Measurements from ENCODE around the gene DGLUCY.

Gene DGLUCY

DNA sequence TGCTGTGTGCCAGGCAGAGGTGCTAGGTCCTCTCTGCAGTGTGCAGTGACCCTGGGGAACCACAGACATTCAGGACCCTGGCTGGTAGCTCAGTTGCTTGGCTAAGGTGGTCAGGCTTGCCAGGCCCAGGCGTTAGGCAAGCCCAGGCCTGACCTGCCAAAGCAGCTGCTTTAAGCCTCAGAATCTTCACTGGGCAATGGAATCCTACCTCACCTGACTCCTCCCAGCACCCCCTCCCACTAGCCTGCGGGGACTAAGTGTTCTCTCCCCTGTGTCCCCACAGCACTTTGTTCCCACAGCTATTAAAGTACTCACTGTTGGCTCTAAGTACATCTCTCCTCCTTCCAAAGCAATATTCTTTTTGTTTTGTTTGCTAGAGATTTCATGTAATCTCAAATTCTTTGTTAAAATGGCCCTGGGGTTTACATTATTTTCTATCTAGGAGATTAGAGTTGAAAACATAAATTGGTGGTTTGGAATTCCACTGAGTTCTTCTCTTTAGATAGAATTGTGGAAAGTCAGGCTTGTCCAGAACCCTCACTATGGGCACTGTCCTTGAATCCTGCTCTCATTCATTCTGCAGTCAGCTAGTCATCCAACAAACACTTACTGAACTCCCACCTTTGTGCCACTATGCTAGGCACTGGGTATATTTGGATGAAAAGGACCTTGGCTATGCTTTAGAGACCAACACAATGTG is 44.4 kb downstream of the DGLUCY start:
- no peaks in the 10 kb centered on the region for H3K9me3 Mint-ChIP-seq
- H3K27me3 Mint-ChIP-seq (ENCODE audit: low read depth): no peaks in the 10 kb centered on the region
- H3K4me1 Mint-ChIP-seq (ENCODE audit: low read depth): peaks cover 10% of the 10 kb centered on the region
- peaks cover 41% of the 10 kb centered on the region for H3K36me3 Mint-ChIP-seq (ENCODE audit: low read depth)
- no peak overlapping the region for H3K27ac Mint-ChIP-seq
- no peak overlapping the region for H3K4me3 Mint-ChIP-seq

DNA sequence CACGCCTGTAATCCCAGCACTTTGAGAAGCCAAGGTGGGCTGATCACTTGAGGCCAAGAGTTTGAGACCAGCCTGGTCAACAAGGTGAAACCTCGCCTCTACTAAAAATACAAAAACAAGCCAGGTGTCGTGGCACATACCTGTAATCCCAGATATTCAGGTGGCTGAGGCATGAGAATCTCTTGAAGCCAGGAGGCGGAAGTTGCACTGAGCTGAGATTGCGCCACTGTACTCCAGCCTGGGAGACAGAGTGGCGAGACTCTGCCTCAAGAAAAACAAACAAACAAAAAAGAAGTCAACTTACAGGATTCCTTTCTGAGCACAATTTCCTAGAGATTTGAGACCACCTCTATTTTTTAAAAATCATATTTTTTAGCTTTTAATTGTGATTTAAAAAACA is 45.3 kb downstream of the DGLUCY start:
- H3K36me3 Mint-ChIP-seq (ENCODE audit: low read depth): peaks cover 42% of the 10 kb centered on the region
- no peak overlapping the region for H3K4me3 Mint-ChIP-seq
- no peaks in the 10 kb centered on the region for H3K27me3 Mint-ChIP-seq (ENCODE audit: low read depth)
- no peak overlapping the region for H3K27ac Mint-ChIP-seq
- no peaks in the 10 kb centered on the region for H3K9me3 Mint-ChIP-seq
- H3K4me1 Mint-ChIP-seq (ENCODE audit: low read depth): peaks cover 6% of the 10 kb centered on the region

GRCh38 chr14:91159906-91160305 is 46.0 kb downstream of the DGLUCY start:
- no peaks in the 10 kb centered on the region for H3K9me3 Mint-ChIP-seq
- H3K27ac Mint-ChIP-seq: no peak overlapping the region
- peaks cover 5% of the 10 kb centered on the region for H3K4me1 Mint-ChIP-seq (ENCODE audit: low read depth)
- no peak overlapping the region for H3K4me3 Mint-ChIP-seq
- H3K27me3 Mint-ChIP-seq (ENCODE audit: low read depth): no peaks in the 10 kb centered on the region
- peaks cover 45% of the 10 kb centered on the region for H3K36me3 Mint-ChIP-seq (ENCODE audit: low read depth)

DNA sequence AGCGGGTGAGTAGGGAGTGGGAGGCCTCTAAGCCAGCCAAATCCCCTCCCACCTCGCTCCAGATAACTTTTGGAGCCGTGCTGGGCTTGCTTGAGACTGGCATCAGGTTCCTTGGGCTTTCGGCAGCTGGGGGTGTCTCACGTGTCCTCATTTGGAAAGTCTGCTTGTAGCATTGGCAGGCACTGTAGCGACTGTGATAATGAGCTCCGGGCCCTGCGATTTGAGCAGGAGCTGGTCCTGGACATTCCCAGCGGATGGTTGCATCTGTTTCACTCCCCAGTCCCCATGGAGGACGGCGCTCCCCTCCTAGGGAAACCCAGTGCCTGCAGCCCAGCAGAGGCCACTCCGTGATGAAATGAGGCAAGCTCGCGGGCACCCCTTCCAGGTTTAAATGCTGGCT is 49.4 kb downstream of the DGLUCY start:
- Mint-ChIP-seq H3K4me1 (ENCODE audit: low read depth) (peaks cover 1% of the 10 kb centered on the region), H3K4me3 (no peak overlapping the region), H3K9me3 (no peaks in the 10 kb centered on the region), H3K27me3 (ENCODE audit: low read depth) (no peaks in the 10 kb centered on the region), H3K36me3 (ENCODE audit: low read depth) (peaks cover 50% of the 10 kb centered on the region), H3K27ac (no peak overlapping the region)

DNA sequence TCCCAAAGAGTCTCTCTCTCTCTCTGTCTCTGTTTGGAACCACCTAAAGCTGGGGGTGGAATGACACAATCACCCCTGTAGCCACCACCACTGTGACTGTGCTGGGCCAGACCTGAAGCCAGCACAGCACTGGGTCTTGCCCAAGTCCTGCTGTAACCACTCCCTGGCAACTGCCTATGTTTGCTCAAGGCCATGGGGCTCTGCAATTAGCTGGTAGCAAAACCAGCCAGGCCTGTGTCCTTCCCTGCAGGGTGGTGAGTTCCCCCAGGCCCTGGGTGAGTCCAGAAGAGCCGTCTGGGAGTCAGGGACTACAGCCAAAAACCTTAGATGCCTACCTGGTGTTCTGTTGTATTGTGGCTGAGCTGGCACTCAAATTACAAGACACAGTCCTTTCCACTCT is 50.8 kb downstream of the DGLUCY start:
- Mint-ChIP-seq H3K27ac (no peak overlapping the region), H3K36me3 (ENCODE audit: low read depth) (peaks cover 44% of the 10 kb centered on the region), H3K9me3 (no peaks in the 10 kb centered on the region), H3K4me1 (ENCODE audit: low read depth) (peaks cover 1% of the 10 kb centered on the region), H3K27me3 (ENCODE audit: low read depth) (no peaks in the 10 kb centered on the region), H3K4me3 (no peak overlapping the region)

- H3K4me3 Mint-ChIP-seq: no peak overlapping the region
- H3K27me3 Mint-ChIP-seq (ENCODE audit: low read depth): no peaks in the 10 kb centered on the region
- peaks cover 1% of the 10 kb centered on the region for H3K4me1 Mint-ChIP-seq (ENCODE audit: low read depth)
- no peak overlapping the region for H3K27ac Mint-ChIP-seq
- H3K9me3 Mint-ChIP-seq: no peaks in the 10 kb centered on the region
- peaks cover 28% of the 10 kb centered on the region for H3K36me3 Mint-ChIP-seq (ENCODE audit: low read depth)
These were observed 53.5 kb downstream of the DGLUCY start for GRCh38 chr14:91167380-91167770.

DNA sequence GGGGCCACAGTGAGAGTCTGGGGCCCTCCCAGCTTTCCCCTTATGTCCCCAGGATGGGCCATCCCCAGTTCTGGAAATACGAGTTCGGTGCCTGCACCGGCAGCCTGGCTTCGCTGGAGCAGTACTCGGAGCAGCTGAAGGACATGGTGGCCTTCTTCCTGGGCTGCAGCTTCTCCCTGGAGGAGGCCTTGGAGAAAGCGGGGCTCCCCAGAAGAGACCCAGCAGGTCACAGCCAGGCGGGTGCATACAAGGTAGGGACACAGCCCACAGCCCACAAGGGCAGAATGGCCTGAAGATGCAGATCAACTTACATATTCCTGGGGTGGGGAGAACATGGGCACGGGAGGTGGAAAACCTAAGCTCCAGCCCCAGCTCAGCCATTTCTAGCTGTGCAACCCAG is 56.1 kb downstream of the DGLUCY start:
- Mint-ChIP-seq H3K4me3 (no peak overlapping the region), H3K27me3 (ENCODE audit: low read depth) (no peaks in the 10 kb centered on the region), H3K27ac (no peak overlapping the region), H3K36me3 (ENCODE audit: low read depth) (peaks cover 32% of the 10 kb centered on the region), H3K4me1 (ENCODE audit: low read depth) (peaks cover 5% of the 10 kb centered on the region), H3K9me3 (no peaks in the 10 kb centered on the region)

DNA sequence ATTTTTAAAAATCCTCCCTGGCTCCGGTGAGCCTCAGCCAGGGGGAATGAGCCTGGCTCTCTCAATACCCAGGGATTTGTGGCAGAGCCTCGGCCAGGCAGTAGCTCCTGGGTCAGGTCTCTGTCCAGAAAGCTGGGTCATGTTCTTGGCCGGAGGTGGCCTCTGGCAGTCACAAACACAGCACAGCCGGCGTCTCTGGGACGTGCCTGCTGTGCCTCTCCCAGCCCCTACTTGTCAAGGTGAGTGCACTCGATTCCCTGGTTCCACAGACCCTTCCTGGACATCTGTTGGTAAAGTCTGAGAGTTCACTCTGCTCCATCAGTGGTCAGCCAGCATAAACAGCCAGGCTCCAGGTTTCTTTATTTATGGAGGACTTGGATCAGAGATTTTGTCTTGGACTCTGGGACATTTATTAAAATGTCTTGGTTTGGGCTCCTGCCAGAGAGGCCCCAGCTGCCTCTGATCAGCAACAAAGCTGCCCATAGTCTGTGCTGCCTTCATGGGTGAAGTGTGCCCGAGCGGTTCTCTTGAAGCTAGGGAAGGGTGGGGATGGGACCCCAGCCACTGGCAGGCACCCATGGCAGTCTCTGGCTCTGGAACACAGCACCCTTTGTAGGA is 56.7 kb downstream of the DGLUCY start:
- H3K36me3 Mint-ChIP-seq (ENCODE audit: low read depth): peaks cover 30% of the 10 kb centered on the region
- peaks cover 6% of the 10 kb centered on the region for H3K4me1 Mint-ChIP-seq (ENCODE audit: low read depth)
- H3K4me3 Mint-ChIP-seq: no peak overlapping the region
- no peak overlapping the region for H3K27ac Mint-ChIP-seq
- no peaks in the 10 kb centered on the region for H3K27me3 Mint-ChIP-seq (ENCODE audit: low read depth)
- H3K9me3 Mint-ChIP-seq: no peaks in the 10 kb centered on the region

DNA sequence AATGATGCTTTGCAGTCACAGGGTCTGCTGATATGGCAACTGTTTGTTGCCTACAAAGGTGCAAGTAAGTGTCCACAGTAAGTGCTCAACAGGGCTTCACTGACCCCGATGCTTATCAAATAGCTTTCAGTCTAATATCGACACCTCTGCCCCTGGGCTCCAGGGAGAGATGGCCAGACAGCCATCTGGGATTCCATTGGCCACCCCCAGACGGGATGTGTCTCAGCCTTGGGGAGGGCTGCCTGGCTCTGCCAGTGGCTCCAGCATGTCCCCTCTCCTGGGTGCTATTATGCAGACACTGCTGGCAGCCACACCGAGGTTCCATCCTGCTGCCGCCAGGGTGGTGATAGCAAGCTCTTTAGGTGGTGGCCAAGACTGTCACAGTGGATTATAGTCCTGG is 57.4 kb downstream of the DGLUCY start:
- Mint-ChIP-seq H3K9me3 (no peaks in the 10 kb centered on the region), H3K27me3 (ENCODE audit: low read depth) (no peaks in the 10 kb centered on the region), H3K36me3 (ENCODE audit: low read depth) (peaks cover 28% of the 10 kb centered on the region), H3K4me1 (ENCODE audit: low read depth) (peaks cover 6% of the 10 kb centered on the region), H3K27ac (no peak overlapping the region), H3K4me3 (no peak overlapping the region)

DNA sequence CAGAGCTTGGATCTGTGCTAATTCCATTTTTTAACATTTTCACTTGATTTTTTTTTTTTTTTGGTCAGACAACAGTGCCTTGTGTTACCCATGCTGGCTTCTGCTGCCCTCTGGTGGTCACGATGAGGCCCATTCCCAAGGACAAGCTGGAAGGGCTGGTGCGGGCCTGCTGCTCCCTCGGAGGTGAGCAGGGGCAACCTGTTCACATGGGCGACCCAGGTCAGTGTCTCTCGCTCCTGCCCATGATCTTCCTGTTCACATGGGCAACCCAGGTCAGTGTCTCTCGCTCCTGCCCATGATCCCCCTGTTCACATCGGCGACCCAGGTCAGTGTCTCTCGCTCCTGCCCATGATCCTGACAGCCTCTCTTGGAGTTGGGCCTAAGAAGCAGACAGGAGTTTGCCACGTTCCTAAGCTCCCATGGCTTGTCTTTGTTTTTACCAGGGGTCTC is 59.4 kb downstream of the DGLUCY start:
- Mint-ChIP-seq H3K27ac (peak overlapping the region; percentile 74), H3K4me3 (no peak overlapping the region), H3K27me3 (ENCODE audit: low read depth) (no peaks in the 10 kb centered on the region), H3K4me1 (ENCODE audit: low read depth) (peaks cover 16% of the 10 kb centered on the region), H3K36me3 (ENCODE audit: low read depth) (peaks cover 31% of the 10 kb centered on the region), H3K9me3 (no peaks in the 10 kb centered on the region)

DNA sequence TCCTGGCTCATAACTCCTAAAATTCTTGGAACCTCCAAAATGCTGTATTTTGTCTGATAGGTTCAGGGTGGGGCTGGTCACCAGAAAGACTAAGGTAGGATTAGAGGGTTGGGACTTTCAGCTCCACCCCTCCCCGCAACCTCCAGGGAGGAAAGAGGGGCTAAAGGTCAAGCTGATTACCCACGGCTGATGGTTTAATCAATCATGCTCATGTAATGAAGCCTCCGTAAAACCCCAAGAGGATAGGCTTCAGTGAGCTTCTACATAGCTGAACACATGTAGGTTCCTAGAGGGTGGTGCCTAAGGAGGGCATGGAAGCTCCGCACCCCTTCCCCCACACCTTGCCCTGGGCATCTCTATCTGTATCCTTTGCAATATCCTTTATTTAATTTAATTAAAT is 60.0 kb downstream of the DGLUCY start:
- peaks cover 27% of the 10 kb centered on the region for H3K36me3 Mint-ChIP-seq (ENCODE audit: low read depth)
- no peak overlapping the region for H3K27ac Mint-ChIP-seq
- H3K27me3 Mint-ChIP-seq (ENCODE audit: low read depth): no peaks in the 10 kb centered on the region
- no peak overlapping the region for H3K4me3 Mint-ChIP-seq
- H3K9me3 Mint-ChIP-seq: no peaks in the 10 kb centered on the region
- peaks cover 16% of the 10 kb centered on the region for H3K4me1 Mint-ChIP-seq (ENCODE audit: low read depth)

DNA sequence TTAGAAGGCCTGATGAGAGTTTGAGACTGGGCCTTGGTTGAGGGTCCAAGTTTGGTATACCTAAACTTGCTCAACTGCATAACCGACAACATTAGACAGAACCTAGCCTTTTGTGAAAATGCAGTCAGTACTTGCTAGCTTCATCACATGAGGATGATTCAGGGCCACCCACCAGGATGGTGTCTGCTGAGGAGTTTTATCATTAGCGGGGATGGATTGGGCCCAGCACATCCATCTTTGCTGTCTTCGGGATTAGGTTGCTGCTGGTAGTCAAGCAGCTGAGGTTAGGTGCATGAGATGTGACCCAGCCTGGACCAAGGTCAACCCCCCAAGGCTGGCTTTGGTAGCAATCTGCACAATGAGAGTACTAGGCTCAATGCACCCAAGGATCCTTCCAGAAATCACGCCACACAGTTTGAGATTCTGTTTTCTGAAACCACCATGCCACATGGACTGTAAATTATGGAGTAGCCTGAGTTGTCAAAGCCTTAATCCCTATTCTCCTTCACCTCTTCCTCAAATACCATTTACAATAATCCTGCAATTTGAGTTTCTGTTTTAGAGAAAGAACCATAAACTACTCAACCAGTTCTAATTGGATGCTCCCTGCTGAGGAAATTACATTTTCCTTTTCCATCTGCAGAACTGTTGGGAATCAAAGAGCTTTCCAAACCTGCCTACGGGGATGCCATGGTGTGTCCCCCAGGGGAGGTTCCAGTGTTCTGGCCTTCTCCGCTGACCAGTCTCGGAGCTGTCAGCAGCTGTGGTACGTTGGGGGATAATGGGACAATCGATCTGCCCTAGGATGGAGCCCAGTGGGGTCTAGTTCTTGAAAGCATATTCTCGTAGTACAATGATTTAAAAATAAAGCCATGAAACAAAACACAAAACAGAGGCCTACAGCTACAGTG is 61.7 kb downstream of the DGLUCY start:
- H3K4me3 Mint-ChIP-seq: no peak overlapping the region
- peak overlapping the region; percentile 31 for H3K27ac Mint-ChIP-seq
- H3K9me3 Mint-ChIP-seq: no peaks in the 10 kb centered on the region
- peaks cover 29% of the 10 kb centered on the region for H3K36me3 Mint-ChIP-seq (ENCODE audit: low read depth)
- peaks cover 18% of the 10 kb centered on the region for H3K4me1 Mint-ChIP-seq (ENCODE audit: low read depth)
- no peaks in the 10 kb centered on the region for H3K27me3 Mint-ChIP-seq (ENCODE audit: low read depth)

DNA sequence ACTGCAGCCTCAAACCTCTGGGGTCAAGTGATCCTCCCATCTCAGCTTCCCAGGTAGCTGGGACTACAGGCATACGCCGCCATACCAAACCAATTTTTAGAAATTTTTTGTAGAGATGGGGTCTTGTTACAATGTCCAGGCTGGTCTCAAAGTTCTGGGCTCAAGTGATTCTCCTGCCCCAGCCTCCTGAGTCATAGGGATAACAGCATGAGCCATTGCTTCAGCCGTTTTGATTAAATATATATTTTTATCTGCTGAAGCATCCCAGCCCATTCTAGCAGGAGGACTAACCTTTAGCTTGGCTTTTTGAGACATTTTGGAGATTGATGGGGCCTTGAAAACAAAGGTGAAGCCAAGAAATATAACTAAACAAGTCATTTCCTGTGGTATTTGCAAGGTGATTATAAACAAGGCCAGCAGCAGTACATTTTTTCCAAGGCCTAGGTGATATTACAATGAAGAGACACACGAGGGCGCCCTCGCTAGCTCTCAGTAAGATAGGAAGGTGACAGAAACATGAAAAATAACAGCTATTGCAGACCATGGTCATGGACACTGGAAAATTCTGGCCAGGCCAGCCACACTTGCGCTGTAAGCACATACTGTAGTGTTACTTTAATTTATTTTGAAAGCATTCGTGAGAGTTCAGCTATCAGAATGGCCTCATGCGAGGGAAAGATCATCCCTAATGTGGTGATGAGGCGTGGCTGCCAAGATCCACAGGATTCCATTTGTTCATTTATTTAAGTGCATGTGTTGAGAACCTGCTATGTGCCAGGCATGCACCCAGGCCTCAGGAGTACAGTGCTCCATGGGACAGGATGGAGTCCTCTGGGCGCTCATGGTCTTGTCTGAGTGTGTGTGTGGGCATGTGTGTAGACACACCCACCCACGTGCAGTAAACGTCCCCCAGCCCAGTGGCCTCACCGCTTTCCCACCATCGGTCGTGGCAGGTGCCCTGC is 63.5 kb downstream of the DGLUCY start:
- no peak overlapping the region for H3K4me3 Mint-ChIP-seq
- peak overlapping the region; percentile 85 for H3K27ac Mint-ChIP-seq
- H3K27me3 Mint-ChIP-seq (ENCODE audit: low read depth): no peaks in the 10 kb centered on the region
- peaks cover 41% of the 10 kb centered on the region for H3K36me3 Mint-ChIP-seq (ENCODE audit: low read depth)
- peaks cover 20% of the 10 kb centered on the region for H3K4me1 Mint-ChIP-seq (ENCODE audit: low read depth)
- no peaks in the 10 kb centered on the region for H3K9me3 Mint-ChIP-seq

DNA sequence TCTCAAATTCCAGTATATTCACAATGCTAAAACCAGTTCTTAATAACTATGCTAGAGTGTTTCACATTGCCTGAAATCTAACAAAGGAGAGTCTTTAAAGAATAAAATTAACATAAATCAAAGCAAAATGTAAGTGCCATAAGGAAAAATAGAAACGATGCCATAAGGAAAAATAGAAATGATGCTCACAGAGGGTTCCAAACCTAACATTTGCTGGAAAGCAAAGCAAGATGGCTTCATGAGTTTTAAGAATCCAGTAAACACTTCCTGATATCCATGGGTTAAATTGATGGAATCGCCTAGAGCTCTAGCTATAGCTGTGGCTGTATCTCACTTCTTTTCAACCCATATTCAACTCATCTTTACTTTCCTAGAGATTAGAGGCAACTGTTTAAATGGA is 66.7 kb downstream of the DGLUCY start:
- Mint-ChIP-seq H3K36me3 (ENCODE audit: low read depth) (peaks cover 37% of the 10 kb centered on the region), H3K4me1 (ENCODE audit: low read depth) (peaks cover 14% of the 10 kb centered on the region), H3K27me3 (ENCODE audit: low read depth) (no peaks in the 10 kb centered on the region), H3K9me3 (no peaks in the 10 kb centered on the region), H3K27ac (no peak overlapping the region), H3K4me3 (no peak overlapping the region)
